WTC11 (cell line): ENCODE data around the gene CHN1.

ENCODE experiments used
- ATF2 ChIP-seq: sonication (generic); formaldehyde crosslinking; IDR thresholded peaks from 2 replicates; pipeline ENCODE4 v1.8.1; 2022; ENCODE audit warnings: low read depth, missing genetic modification reagents, borderline replicate concordance
- MAX ChIP-seq: sonication (generic); formaldehyde crosslinking; IDR thresholded peaks from 2 replicates; pipeline ENCODE4 v1.8.0; 2022; ENCODE audit warnings: mild to moderate bottlenecking, missing genetic modification reagents

DNA sequence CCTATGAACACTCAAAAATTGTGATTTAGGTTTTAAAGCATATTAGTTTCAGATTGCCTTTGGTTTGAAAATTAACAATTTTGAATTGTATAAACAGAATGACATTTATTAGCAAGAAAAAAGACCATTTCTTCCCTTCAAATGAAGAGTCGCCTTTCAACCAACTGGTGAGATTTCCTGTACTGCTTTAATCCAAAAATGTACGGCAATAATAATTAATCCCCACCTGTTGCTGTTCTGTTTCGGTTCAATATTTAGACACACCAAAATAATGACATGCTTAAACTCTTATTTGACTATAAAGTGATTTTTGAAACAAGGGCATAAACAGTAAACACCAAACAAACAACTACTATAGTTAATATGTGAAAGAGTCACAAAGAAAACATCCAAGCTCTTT lies 39.6 kb downstream of the CHN1 start:
- TF ChIP-seq MAX (CRISPR knock-in tag) (no peak), ATF2 (no peak)
